G401.6 (cell line): ENCODE results near the gene CPT1C.

Experiments used
- FAIRE-seq: peaks from 2 replicates; lab custom pipeline; 2012; peaks lifted over from hg19 to GRCh38; lab: Jason Lieb, UNC

The CPT1C gene

GRCh38 chr19:49662011-49662410 lies 28.9 kb upstream of the CPT1C start:
- FAIRE-seq = no peak

GRCh38 chr19:49663224-49663623 lies 27.7 kb upstream of the CPT1C start:
- no peak for FAIRE-seq

GRCh38 chr19:49664171-49665035 lies 26.5 kb upstream of the CPT1C start:
- FAIRE-seq = peak; percentile 65

- no peak for FAIRE-seq
Observed at GRCh38 chr19:49665036-49665350, 25.9 kb upstream of the CPT1C start.

- peak; percentile 97 for FAIRE-seq
Observed at GRCh38 chr19:49665351-49666119, 25.4 kb upstream of the CPT1C start, which contains the start of the genes BCL2L12 and IRF3. Gene BCL2L12, plus strand, starts transcription at chr19:49665933. Its CDS starts 760 bp downstream, at chr19:49666693. Gene IRF3, minus strand, starts transcription at chr19:49665857. Its CDS starts 1,019 bp downstream, at chr19:49664838.

- no peak for FAIRE-seq
Observed at GRCh38 chr19:49666120-49666444, 24.8 kb upstream of the CPT1C start.

GRCh38 chr19:49667473-49667872 lies 23.4 kb upstream of the CPT1C start:
- FAIRE-seq = no peak

- no peak for FAIRE-seq
Observed at GRCh38 chr19:49669516-49669915, 21.4 kb upstream of the CPT1C start.

- peak; percentile 28 for FAIRE-seq
Observed at GRCh38 chr19:49672131-49672919, 18.6 kb upstream of the CPT1C start.

GRCh38 chr19:49676136-49676783 lies 14.7 kb upstream of the CPT1C start:
- no peak for FAIRE-seq

- FAIRE-seq = peak; percentile 100
Observed at GRCh38 chr19:49676784-49677230, 14.1 kb upstream of the CPT1C start.

GRCh38 chr19:49677231-49677900 lies 13.6 kb upstream of the CPT1C start, which contains the start of gene PRMT1:
Gene PRMT1, plus strand, starts transcription at chr19:49677271. Its CDS starts 10 bp downstream, at chr19:49677281.
- FAIRE-seq = no peak

GRCh38 chr19:49677901-49678674 lies 12.8 kb upstream of the CPT1C start:
- FAIRE-seq = no peak

- no peak for FAIRE-seq
Observed at GRCh38 chr19:49678985-49679770, 11.7 kb upstream of the CPT1C start.

- no peak for FAIRE-seq
Observed at GRCh38 chr19:49679771-49680413, 11.0 kb upstream of the CPT1C start.

- peak; percentile 57 for FAIRE-seq
Observed at GRCh38 chr19:49680421-49681351, 10.2 kb upstream of the CPT1C start.

GRCh38 chr19:49681830-49682229 lies 9.1 kb upstream of the CPT1C start:
- FAIRE-seq = no peak

- FAIRE-seq = no peak
Observed at GRCh38 chr19:49682274-49682673, 8.6 kb upstream of the CPT1C start.
